Fibroblast of mammary gland (primary cell): ENCODE measurements around the gene STT3A.

Experiments
- DNase-seq: peaks from one replicate; pipeline ENCODE4 v3.0.0-alpha.2; 2010; ENCODE audit warnings: low read depth
- H3K4me3 ChIP-seq: 2 replicates; pipeline ENCODE4 v1.5.1; 2011; ENCODE audit warnings: low read depth, mild to moderate bottlenecking, low read length, moderate library complexity; ENCODE audit not compliant: control insufficient read depth
- TF ChIP-seq, protein P1 (sequence below): conservative IDR thresholded peaks from 2 replicates; pipeline ENCODE4 v1.5.1; 2011; ENCODE audit warnings: low read depth, low read length, inconsistent platforms; ENCODE audit not compliant: control insufficient read depth, insufficient read depth

The STT3A gene

GRCh38 chr11:125667151-125667550 is 74.5 kb downstream of the STT3A start:
- H3K4me3 ChIP-seq, result no peak overlapping the region
- no peak for DNase-seq
- TF ChIP-seq, protein P1, sequence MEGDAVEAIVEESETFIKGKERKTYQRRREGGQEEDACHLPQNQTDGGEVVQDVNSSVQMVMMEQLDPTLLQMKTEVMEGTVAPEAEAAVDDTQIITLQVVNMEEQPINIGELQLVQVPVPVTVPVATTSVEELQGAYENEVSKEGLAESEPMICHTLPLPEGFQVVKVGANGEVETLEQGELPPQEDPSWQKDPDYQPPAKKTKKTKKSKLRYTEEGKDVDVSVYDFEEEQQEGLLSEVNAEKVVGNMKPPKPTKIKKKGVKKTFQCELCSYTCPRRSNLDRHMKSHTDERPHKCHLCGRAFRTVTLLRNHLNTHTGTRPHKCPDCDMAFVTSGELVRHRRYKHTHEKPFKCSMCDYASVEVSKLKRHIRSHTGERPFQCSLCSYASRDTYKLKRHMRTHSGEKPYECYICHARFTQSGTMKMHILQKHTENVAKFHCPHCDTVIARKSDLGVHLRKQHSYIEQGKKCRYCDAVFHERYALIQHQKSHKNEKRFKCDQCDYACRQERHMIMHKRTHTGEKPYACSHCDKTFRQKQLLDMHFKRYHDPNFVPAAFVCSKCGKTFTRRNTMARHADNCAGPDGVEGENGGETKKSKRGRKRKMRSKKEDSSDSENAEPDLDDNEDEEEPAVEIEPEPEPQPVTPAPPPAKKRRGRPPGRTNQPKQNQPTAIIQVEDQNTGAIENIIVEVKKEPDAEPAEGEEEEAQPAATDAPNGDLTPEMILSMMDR, result no peak

DNA sequence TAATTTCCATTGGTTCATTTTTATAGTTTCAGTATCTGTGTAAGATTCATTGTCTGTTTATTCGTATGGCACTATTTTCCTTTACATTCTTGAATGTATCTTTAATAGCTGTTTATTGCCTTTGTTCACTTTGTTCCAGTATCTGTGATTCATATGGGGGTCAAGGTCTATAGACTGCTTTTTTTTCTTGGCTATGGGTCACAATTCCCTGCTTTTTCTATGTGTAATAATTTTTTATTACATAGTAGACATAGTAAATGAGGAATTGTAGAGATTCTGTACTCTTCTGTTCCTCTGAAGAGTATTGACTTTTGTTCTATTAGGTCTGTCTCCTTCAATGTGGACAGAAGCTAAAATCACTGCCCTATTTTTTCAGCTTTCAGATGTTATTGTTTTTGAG is 77.5 kb downstream of the STT3A start:
- TF ChIP-seq, protein P1, result no peak
- no peak overlapping the region for H3K4me3 ChIP-seq
- DNase-seq, result no peak

DNA sequence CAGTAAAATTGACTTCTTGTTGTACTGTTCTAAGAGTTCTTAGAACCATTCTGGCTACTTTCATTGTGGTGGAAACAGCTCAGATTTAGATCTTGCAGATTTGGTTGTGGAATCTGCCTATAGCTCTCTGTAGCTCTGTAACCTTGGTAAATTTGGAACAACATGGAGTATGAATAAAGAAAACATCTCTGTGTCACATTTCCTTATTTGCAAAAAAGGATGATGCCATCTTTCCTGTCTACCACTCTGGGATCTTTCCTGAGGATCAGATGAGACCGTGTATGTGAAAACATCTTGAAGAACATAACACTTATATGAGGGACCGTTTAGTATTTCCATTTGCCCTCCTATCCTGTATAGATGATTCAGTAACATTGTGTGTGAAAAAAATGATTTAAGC is 78.9 kb downstream of the STT3A start:
- TF ChIP-seq, protein P1, result no peak
- no peak overlapping the region for H3K4me3 ChIP-seq
- DNase-seq, result no peak
